GM18505 (cell line): ENCODE data around the gene ZEB1.

ENCODE experiments used
- ATAC-seq: cut with Tn5 transposase; IDR thresholded peaks from one replicate; pipeline ENCODE4 v1.9.1; 2021; ENCODE audit not compliant: unreplicated experiment
- POLR2A ChIP-seq: IDR thresholded peaks from 4 replicates; pipeline ENCODE4 v1.6.1; 2011; ENCODE audit warnings: borderline replicate concordance; ENCODE audit not compliant: insufficient read depth, insufficient read length; ENCODE audit errors: extremely low read depth

Gene ZEB1

DNA sequence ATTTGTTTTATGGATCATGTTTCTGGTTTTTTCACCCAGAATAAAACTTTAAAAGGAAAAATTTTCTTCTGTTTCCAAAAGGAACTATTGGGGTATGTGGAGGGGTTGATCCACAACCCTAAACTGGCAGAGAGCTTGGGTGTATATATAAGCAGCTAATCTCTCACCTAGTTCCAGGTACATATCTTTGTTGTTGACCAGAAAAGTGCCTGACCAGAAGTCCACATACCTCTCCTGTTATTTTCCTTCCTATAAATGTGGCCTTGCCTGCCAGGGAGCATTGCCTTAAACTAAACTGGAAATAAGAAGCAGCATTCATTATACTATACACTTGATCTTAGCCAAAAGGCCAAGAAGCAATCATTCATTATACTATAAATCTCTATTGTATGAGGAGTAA is 112.0 kb downstream of the ZEB1 start:
- TF ChIP-seq POLR2A = no peak
- no peak for ATAC-seq

DNA sequence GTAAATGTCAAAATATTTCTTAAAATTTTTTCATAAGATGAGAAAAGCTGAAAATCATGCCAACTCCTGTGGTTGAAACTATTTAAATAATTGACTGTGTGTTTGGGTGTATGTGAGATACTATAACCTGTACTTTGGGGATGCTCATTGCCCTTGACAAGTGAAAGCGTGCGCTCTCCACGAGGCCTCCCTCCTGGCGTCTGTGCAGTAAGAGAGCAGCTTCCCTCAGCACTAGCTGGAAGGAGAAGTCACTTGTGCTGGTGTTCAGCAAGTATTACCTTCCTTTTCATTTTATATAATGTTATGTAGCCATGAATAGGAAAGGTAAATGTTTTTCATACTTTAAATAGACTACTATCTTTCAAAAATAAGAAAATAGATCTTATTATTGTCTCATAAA is 118.9 kb downstream of the ZEB1 start:
- no peak for ATAC-seq
- TF ChIP-seq POLR2A = no peak

DNA sequence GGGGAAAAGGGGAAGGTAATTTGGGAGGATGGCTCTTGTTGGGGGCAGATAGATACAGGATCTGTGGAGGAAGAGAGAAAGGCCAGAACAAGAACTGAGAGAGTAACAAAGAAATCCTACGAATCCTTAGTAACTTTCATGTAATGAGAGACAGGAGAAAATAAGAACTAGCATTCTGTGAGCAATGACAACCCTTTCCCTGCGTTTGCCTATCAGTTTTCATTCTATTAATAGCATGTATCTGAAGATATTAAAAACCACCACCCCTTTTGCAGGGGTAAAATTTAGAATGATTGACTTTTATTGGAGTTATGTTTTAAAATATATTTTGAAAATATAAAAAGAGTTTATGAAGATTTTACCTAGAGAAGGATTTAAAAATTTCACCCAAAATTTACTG is 132.8 kb downstream of the ZEB1 start:
- no peak for TF ChIP-seq POLR2A

DNA sequence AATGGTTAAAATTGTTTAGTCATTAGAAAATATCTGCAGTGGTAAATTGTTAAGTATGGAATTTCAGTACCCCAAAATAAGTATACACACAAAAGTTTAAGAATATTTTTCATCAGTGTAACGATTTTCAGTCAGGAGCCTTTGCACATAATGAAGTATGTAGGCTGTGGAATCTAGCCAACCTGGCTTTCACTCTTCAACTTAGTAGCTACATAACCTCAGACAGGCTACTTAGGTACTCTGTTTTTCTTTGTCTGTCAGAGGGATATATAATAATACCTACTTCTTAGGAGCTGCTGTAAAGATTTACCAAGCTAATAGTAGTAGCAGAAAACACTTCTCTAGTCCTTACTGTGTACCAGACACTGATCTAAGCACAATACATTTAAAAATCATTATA is 137.5 kb downstream of the ZEB1 start:
- no peak for ATAC-seq
- no peak for TF ChIP-seq POLR2A

More for the DNA sequence above, 132.8 kb downstream of the ZEB1 start:
- ATAC-seq = no peak

DNA sequence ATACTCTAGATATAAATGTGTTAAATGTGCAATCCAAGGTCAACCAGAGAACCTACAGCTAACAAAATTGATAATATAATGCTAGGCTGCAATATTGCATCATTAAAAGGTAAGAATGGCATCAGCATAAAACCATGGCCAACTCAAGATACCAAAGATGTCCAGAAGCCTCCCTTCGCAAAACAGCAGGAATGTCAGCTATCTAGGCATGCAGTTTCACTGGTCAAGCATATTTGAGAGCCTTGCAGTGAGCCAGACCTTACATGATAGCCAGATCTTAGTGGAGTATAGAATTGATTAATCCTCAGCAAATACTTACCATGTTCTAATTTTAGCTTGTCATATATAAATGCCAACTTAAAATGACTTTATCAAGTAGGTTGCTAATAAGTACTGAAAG is 138.8 kb downstream of the ZEB1 start:
- no peak for ATAC-seq
- TF ChIP-seq POLR2A = no peak

DNA sequence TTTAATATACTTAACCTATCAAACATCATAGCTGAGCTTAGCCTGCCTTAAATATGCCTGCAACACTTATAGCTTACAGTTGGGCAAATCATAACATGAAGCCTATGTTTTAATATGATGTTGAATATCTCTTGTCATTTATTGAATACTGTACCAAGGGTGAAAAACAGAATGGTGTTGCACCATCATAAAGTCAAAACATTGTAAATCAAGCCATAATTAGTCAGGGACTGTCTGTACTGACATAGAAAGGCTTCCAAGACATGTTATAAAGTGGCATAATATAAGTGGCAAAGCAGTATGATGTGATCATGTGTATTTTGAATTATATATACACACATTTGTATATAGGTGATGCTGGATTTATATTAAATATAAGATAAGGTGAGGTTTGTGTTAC is 140.0 kb downstream of the ZEB1 start:
- no peak for ATAC-seq

DNA sequence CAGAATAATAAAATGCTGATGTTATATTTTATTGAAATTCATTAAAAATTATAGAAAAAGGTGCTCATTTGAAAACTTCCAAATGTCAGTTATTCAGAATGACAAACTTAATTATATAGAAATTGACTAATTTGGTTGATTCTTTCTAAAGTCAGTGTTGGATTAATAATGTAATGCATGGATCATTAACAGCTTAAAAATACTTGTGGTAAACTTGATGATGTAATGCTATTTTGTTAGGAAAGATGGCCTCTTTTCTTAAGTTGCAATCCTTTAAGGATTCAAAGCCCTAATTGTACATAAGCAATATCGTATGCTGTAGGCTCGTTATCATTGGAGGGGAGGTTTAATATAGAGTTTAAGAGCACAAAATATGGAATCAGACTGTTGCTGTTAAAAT is 141.2 kb downstream of the ZEB1 start:
- no peak for ATAC-seq
- TF ChIP-seq POLR2A = no peak

More for the DNA sequence above, 140.0 kb downstream of the ZEB1 start:
- no peak for TF ChIP-seq POLR2A

DNA sequence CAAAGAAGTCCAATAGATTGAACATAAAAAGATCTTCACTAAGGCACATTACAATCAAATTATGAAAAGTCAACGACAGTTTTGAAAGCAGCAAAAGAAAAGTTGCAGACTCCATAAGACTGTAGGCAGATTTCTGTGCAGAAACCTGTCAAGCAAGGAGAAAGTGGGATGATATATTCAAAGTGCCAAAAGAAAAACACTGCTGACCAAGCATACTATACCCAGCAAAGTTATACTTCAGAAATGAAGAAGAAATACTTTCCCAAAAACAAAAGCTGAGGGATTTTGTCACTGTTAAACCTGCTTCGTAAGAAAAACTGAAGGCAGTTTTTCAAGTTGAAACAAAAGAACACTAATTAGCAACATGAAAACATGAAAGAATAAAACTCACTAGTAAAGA is 145.5 kb downstream of the ZEB1 start:
- no peak for ATAC-seq
- no peak for TF ChIP-seq POLR2A

DNA sequence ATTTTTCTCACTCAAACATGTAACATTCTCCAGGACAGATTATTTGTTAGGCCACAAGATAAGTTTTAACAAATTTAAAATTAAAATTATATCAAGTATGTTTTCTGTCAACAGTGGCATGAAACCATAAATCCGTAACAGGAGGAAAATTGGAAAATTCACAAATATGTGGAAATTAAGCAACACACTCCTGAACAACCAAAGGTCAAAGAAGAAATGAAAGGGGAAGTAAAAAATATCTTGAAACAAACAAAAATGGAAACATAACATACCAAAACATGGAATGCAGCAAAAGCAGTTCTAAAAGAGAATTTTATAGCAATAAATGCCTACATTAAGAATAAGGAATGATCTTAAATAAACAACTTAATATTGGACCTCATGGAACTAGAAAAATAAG is 147.3 kb downstream of the ZEB1 start:
- no peak for ATAC-seq
- no peak for TF ChIP-seq POLR2A

DNA sequence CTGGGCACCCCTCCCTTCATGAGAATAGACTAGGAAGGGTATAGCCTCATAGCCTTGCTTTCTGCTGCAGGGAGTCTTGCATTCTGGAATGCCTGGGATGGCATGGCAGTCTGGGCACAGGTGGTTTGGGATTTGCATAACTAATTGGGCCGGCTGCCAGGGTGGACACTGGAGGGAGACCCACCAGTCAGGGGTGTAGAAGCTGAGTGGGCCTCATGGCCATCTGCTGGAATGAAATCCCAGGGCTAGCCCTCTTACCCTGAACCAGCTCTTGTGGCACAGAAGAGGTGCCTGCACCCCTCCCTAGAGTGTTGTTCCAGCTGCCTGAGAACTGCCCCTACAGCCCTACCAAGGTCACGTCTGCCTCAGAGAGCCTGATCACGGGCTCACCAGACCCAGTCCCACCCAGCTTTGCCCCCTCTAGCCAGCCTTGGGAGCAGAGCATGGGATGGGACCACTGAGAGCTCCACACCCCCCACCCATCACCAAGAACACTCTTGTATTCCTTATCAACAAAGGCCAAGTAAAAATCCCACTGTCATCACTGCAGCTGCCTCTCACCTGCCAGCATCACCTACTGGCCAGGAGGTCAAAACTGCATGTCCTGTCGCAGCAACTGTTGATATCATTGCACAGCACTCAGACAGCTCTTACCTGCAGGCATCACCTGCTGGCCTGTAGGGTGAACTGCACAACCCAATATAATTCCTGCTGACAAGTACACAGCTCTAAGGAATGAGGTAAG is 148.9 kb downstream of the ZEB1 start:
- no peak for ATAC-seq
- TF ChIP-seq POLR2A = no peak

DNA sequence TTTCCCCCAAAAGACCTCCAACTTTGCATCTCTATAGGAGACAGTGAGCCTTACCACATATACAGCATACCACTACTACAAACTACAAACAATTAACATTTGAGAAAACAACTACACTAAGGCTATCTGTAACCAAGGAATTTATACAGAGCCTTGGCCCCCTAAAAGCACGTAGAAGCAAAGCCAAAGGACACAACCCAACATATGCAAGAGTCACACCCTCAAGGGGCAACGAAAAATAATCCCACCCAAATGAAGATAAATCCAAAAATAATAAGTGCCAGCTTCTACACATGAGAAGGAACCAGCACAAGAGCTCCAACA is 149.5 kb downstream of the ZEB1 start:
- TF ChIP-seq POLR2A = no peak
- no peak for ATAC-seq

DNA sequence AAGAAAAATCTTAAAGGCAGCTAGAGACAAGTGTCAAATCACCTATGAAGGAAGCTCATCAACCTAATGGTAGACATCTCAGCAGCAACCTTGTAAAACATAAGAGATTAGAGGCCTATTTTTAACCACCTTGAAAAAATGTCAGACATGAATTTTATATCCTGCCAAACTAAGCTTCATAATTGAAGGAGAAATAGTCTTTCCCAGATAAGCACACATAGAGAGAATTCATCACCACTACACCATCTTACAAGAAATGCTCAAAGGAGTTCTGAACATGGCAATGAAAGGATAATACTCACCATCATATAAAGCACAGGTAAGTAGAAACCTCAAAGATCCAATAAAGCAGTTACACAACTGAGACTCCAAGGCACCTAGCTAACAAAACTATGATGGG is 156.5 kb downstream of the ZEB1 start:
- no peak for TF ChIP-seq POLR2A
- no peak for ATAC-seq

DNA sequence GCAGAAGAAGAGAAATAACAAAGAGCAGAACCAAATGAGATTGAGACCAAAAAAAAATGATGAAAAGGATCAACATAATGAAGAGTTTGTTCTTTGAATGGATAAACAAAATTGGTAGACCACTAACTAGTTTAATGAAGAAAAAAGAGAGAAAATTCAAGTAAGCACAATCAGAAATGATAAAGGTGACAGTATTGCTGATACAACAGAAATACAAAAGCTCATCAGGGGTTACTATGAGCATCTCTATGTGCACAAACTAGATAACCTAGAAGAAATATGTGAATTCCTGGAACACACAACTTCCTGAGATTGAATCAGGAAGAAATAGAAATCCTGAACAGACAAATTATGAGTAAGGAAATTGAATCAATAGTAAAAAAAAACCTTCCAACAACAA is 157.1 kb downstream of the ZEB1 start:
- TF ChIP-seq POLR2A = no peak
- no peak for ATAC-seq

DNA sequence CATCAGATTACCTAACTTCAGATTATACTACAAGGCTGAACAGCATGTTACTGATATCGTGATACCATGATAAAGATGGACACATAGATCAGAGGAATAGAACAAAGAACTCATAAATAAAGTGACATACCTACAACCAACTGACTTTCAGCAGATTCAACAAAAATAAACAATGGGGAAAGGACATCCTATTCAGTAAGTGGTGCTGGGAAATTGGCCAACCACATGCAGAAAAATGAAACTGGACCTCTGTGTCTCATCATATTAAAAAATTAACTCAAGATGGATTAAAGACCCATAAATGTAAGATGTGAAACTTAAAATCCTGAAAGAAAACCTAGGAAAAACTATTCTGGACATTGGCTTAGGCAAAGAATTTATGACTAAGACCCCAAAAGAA is 158.6 kb downstream of the ZEB1 start:
- TF ChIP-seq POLR2A = no peak
- no peak for ATAC-seq

DNA sequence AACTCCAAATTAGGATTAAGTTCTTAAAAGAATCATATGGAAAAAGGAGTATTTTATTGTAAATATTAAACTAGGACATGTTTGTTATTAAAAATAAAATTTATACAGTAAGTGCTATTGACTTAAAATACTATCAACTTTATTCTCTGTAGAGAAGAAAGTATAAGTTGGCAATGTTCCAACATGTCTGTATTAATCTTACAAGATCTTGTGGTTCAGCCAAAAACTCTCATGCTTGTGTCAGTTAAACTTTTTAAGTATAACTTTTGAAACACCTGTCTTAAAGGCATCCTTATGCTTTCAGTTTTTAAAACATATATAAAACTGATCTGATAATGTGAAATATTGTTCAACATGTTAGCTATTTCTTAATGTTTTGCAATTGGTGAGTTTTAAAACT is 160.7 kb downstream of the ZEB1 start:
- no peak for TF ChIP-seq POLR2A
- no peak for ATAC-seq

DNA sequence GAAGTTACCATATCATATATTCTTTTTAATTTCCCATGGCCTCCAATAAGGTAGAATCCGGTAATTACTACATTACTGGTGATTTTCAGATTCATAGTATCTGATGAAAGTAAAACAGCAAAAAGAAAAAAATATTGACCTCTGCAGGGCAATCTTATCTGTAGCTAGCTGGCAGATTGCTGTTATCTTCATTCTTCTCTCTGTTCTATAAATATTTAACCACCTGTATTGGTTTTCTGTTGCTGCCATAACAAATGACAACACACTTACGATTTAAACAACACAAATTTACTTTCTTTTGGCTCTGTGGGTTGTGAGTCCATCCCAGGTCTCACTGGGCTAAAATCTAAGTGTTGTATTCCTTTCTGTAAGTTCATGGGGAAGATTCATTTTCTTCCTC is 164.5 kb downstream of the ZEB1 start:
- no peak for ATAC-seq
- TF ChIP-seq POLR2A = no peak

DNA sequence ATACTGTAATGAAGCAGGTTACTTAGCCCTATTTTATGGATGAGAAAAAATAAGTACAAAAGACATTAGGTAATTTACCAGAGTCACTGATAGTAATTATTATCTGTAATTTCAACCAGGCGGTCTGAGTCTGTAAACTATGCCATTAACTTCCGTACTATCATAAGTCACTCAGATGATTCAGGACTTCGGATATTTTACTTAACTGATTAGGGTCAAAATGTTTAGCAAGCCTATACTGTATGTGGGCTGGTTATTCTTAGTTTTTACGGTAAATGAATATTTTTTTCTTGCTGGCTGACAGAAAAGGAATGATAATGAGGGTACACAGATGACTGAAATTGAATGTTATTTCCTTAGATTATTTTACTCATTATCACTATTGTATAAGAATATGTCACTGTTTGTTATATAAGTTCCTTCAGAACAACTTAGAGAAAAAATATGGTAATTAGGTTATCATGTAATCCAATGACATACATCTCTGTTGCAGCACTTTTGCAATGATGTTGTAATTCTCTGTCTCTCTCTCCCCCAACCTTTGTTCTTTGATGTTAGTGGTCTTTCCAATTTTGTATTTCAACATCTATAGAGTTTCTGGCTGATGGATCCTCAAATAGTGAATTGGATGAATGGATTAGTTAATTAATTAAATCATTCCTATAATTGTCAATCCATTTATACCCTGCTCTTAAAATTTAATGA is 165.6 kb downstream of the ZEB1 start:
- no peak for ATAC-seq
- TF ChIP-seq POLR2A = no peak
